Transverse colon (tissue), 4 donors: Measurements from ENCODE around the gene C15orf61.

Experiments used
- CTCF ChIP-seq, 5 experiments: fragments of 200-600 bp in 3 of 5; fragments of 450-650 bp in 2 of 5; sonication (generic) in 3 of 5; IDR thresholded peaks; 1 replicate in 2 of 5; 2 replicates in 3 of 5; pipeline ENCODE4 v1.5.1; 2016 to 2017; ENCODE audit warnings: antibody characterized with exemption in 5 of 5, inconsistent platforms in 3 of 5, mild to moderate bottlenecking in 2 of 5, moderate library complexity in 1 of 5
- EP300 ChIP-seq: sonication (generic); formaldehyde crosslinking; IDR thresholded peaks from one replicate; pipeline ENCODE4 v1.6.1; 2017; ENCODE audit warnings: antibody characterized with exemption, low read depth
- POLR2A ChIP-seq: fragments of 450-650 bp; IDR thresholded peaks from one replicate; pipeline ENCODE4 v1.6.1; 2016; ENCODE audit warnings: antibody characterized with exemption, mild to moderate bottlenecking, moderate library complexity
- POLR2AphosphoS5 ChIP-seq, 3 donors: sonication (generic); formaldehyde crosslinking; IDR thresholded peaks; one replicate each; pipeline ENCODE4 v1.6.1; 2016; ENCODE audit warnings: antibody characterized with exemption in 3 of 3

DNA sequence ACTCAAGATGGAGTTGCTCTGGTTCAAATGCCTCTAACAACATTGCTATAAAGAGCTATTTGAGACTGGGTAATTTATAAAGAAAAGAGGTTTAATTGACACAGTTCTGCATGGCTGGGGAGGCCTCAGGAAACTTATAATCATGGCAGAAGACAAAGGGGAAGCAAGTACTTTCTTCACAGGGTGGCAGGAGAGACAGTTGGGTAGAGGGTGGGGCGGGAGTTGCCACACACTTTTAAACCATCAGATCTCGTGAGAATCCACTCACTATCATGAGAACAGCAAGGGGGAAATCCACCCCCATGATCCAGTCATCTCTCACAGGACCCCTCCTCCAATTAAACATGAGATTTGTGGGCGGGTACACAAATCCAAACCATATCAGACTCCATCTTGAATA is 52.3 kb downstream of the C15orf61 start:
- TF ChIP-seq POLR2A (no peak), CTCF (IDR thresholded peaks at IDR 0.05) (no peak), EP300 (no peak), POLR2AphosphoS5 (IDR thresholded peaks at IDR 0.05) (no peak)
